OCI-LY3 (cell line): Measurements from ENCODE around the gene RUNX2.

Source experiments
- CTCF ChIP-seq: fragments of 200-600, 300-600 bp; sonication (generic); IDR thresholded peaks from 2 replicates; pipeline ENCODE4 v1.5.1; 2014; ENCODE audit warnings: antibody characterized with exemption, low read length, low read depth
- EZH2phosphoT487 ChIP-seq: fragments of 200-600 bp; shearing (Covaris generic); IDR thresholded peaks from 2 replicates; pipeline ENCODE4 v1.6.1; 2018; ENCODE audit warnings: antibody characterized with exemption, mixed run types, low read depth

DNA sequence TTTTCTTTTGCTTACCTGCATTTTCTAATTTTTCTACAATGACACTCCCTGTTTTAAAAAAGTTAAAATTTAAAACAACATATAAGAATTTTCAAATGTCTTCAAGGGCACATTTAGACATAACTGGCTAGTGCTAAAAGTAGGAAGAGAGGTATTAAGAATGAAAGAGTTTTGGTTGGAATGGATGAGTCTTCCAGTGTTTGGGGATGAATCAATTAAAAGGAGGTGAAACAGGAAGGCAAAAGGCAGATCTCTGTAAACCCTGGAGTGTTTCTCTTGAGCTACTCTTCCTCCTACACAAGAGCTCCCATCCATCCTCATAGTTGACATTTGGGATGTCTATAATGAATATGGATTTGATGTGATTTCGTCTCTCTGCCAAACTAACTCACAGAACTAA, 288.1 kb downstream of the RUNX2 start:
- TF ChIP-seq CTCF, result no peak
- TF ChIP-seq EZH2phosphoT487, result no peak
